HepG2 (cell line): ENCODE measurements around the gene VAV2. TPM values are rescaled to one million over a fixed set of nuclear protein-coding genes. Genes with fewer than 3 reads are reported as not detected.

ENCODE experiments used
- ATAC-seq: fragments of 200-7000 bp; cut with Tn5 transposase; 3 replicates; pipeline ENCODE4 v1.9.1; 2020; ENCODE audit warnings: mild to moderate bottlenecking, moderate library complexity
- BruUV-seq: library from RNA; stranded (reverse); fragments of 400-500 nt; replicated peaks from 2 replicates; lab custom pipeline; 2021; lab: Mats Ljungman, UMichigan
- CTCF ChIA-PET: fragments of 300-600 bp; formaldehyde crosslinking; extraction: SDS; loops from one replicate; lab custom pipeline; 2021; ENCODE audit warnings: low total read pairs, inconsistent platforms, low intra/inter-chr PET ratio; lab: Yijun Ruan, JAX
- POLR2A ChIA-PET: fragments of 350-600 bp; sonication (Branson Sonifier 250); formaldehyde crosslinking; loops from one replicate; lab custom pipeline; 2020; ENCODE audit warnings: antibody characterized with exemption, inconsistent platforms; lab: Yijun Ruan, JAX
- DNase-seq: peaks from one replicate; pipeline ENCODE4 v3.0.0-alpha.2; 2015; ENCODE audit warnings: low spot score
- FAIRE-seq: peaks from 3 replicates; lab custom pipeline; 2011; peaks lifted over from hg19 to GRCh38; lab: Jason Lieb, UNC
- H2AFZ ChIP-seq: one replicate; pipeline ENCODE4 v1.6.1; 2011; ENCODE audit warnings: low read length, inconsistent platforms
- H3K27ac ChIP-seq: fragments of 300-600 bp; 3 replicates; pipeline ENCODE4 v1.8.0; 2011; ENCODE audit warnings: mixed run types, mild to moderate bottlenecking, mixed read lengths, low read length, inconsistent platforms; ENCODE audit not compliant: insufficient read depth; ENCODE audit errors: extremely low read length
- H3K27me3 ChIP-seq, 2 experiments: fragments of 200-600 bp in 1 of 2; 2 replicates in 1 of 2; 3 replicates in 1 of 2; pipeline versions ENCODE4 v1.6.0 to v1.8.0; 2011; ENCODE audit warnings: low read length in 2 of 2, mild to moderate bottlenecking in 2 of 2, moderate library complexity in 2 of 2, inconsistent platforms in 1 of 2; ENCODE audit not compliant: insufficient read depth in 2 of 2, control insufficient read depth in 1 of 2
- H3K36me3 ChIP-seq, 2 experiments: fragments of 200-600 bp in 1 of 2; replicated peaks in 1 of 2; 2 replicates in 1 of 2; 3 replicates in 1 of 2; pipeline versions ENCODE4 v1.5.1 to v1.8.0; 2011; ENCODE audit warnings: low read length in 2 of 2, inconsistent platforms in 1 of 2; ENCODE audit not compliant: insufficient read depth in 2 of 2, control insufficient read depth in 1 of 2
- H3K4me1 ChIP-seq: 2 replicates; pipeline ENCODE4 v1.5.1; 2012; ENCODE audit warnings: low read length, inconsistent platforms; ENCODE audit not compliant: insufficient read depth
- H3K4me2 ChIP-seq: 2 replicates; pipeline ENCODE4 v1.6.0; 2011; ENCODE audit warnings: low read depth, low read length, inconsistent platforms
- H3K4me3 ChIP-seq, 3 experiments: fragments of 200-600 bp in 1 of 3; sonication (generic), shearing (Covaris generic) in 1 of 3; replicated peaks in 1 of 3; 2 replicates each; pipeline ENCODE4 v1.5.1; 2011 to 2016; ENCODE audit warnings: low read length in 3 of 3, inconsistent platforms in 2 of 3, low read depth in 2 of 3, mild to moderate bottlenecking in 2 of 3, control low read depth in 1 of 3, mixed read lengths in 1 of 3; ENCODE audit not compliant: insufficient read depth in 1 of 3
- H3K79me2 ChIP-seq: one replicate; pipeline ENCODE4 v1.6.1; 2011; ENCODE audit warnings: low read length, inconsistent platforms; ENCODE audit not compliant: insufficient read depth
- H3K9ac ChIP-seq: 2 replicates; pipeline ENCODE4 v1.6.0; 2011; ENCODE audit warnings: mild to moderate bottlenecking, low read depth, low read length, inconsistent platforms; ENCODE audit not compliant: insufficient read depth
- H3K9me3 ChIP-seq: 2 replicates; pipeline ENCODE4 v1.5.1; 2012; ENCODE audit warnings: mild to moderate bottlenecking, low read length
- H4K20me1 ChIP-seq: 2 replicates; pipeline ENCODE4 v1.6.0; 2011; ENCODE audit warnings: inconsistent platforms, mild to moderate bottlenecking, low read length, moderate library complexity; ENCODE audit not compliant: insufficient read depth
- BCL3 ChIP-seq: sonication (generic); formaldehyde crosslinking; IDR thresholded peaks from 2 replicates; pipeline ENCODE4 v1.5.1; 2020; ENCODE audit warnings: mild to moderate bottlenecking, missing genetic modification reagents, moderate library complexity
- BORCS8-MEF2B ChIP-seq: sonication (generic); formaldehyde crosslinking; IDR thresholded peaks from 2 replicates; pipeline ENCODE4 v1.8.0; 2022; ENCODE audit warnings: mild to moderate bottlenecking, missing genetic modification reagents
- BRD4 ChIP-seq: sonication (generic); formaldehyde crosslinking; IDR thresholded peaks from 2 replicates; pipeline ENCODE4 v1.4.0; 2020; ENCODE audit warnings: missing genetic modification reagents
- FOXA1 ChIP-seq, 2 experiments: fragments of 450-650 bp in 1 of 2; sonication (generic) in 1 of 2; formaldehyde crosslinking in 1 of 2; IDR thresholded peaks; 2 replicates each; pipeline versions ENCODE4 v1.4.0 to v1.6.1; 2016 to 2020; ENCODE audit warnings: missing genetic modification reagents in 1 of 2
- MAZ ChIP-seq, 2 experiments: sonication (generic) in 1 of 2; formaldehyde crosslinking in 1 of 2; IDR thresholded peaks; 2 replicates each; pipeline versions ENCODE4 v1.5.0 to v1.6.1; 2012 to 2020; ENCODE audit warnings: low read depth in 2 of 2, mild to moderate bottlenecking in 2 of 2, borderline replicate concordance in 1 of 2, improper control_type of control experiment in 1 of 2, low read length in 1 of 2, missing genetic modification reagents in 1 of 2, moderate library complexity in 1 of 2
- POLR2A ChIP-seq, 2 experiments: IDR thresholded peaks; 2 replicates each; pipeline ENCODE4 v1.6.1; 2011; ENCODE audit warnings: low read depth in 2 of 2, low read length in 2 of 2, mild to moderate bottlenecking in 1 of 2, moderate library complexity in 1 of 2; ENCODE audit not compliant: insufficient read depth in 1 of 2
- PRMT3 ChIP-seq: sonication (generic); formaldehyde crosslinking; IDR thresholded peaks from 2 replicates; pipeline ENCODE4 v1.8.1; 2022; ENCODE audit warnings: low read depth, mild to moderate bottlenecking, moderate library complexity, missing genetic modification reagents, borderline replicate concordance
- RBM22 ChIP-seq: fragments of 200-400 bp; formaldehyde crosslinking; optimal IDR thresholded peaks from 2 replicates; pipeline ENCODE3; 2017; ENCODE audit warnings: mild to moderate bottlenecking, low read length, moderate library complexity
- ZNF121 ChIP-seq: sonication (generic); formaldehyde crosslinking; IDR thresholded peaks from 2 replicates; pipeline ENCODE4 v1.5.0; 2020; ENCODE audit warnings: mild to moderate bottlenecking, missing genetic modification reagents
- ZNF354B ChIP-seq: sonication (generic); formaldehyde crosslinking; IDR thresholded peaks from 2 replicates; pipeline ENCODE4 v1.8.0; 2022; ENCODE audit warnings: mild to moderate bottlenecking, missing genetic modification reagents
- whole genome bisulfite sequencing: methylation state at CpG from one replicate; pipeline ENCODE4 v1.1.6; 2017; ENCODE audit warnings: low lambda C conversion rate; 5-methylcytosine and 5-hydroxymethylcytosine counted together
- in situ Hi-C: cut with HindIII; loops from 2 replicates; pipeline ENCODE4 v1.10.0; 2017; ENCODE audit warnings: low pct_unique_long_range_greater_than_20kb; ENCODE audit not compliant: extremely low pct_ligation_motif_present
- intact Hi-C: fragments of 100-400 bp; cut with micrococcal nuclease; formaldehyde crosslinking; loops from one replicate; pipeline ENCODE4 v1.10.0; 2022; ENCODE audit not compliant: unreplicated experiment
- polyA plus RNA-seq, 8 experiments: library from polyadenylated mRNA; depleted of rRNA in 3 of 8; stranded (reverse) in 7 of 8; unstranded in 1 of 8; fragments of >200 nt; fragmentation: Illumina TruSeq in 4 of 8; extraction: Trizol in 4 of 8; gene quantifications; 2 replicates each; pipeline versions ENCODE4 v1.2.1 to v1.2.3, GENCODE V29; 2011 to 2016; ENCODE audit warnings: low read depth in 4 of 8, missing spikeins in 1 of 8, mixed read lengths in 1 of 8; ENCODE audit not compliant: insufficient read depth in 1 of 8
- total RNA-seq, 5 experiments: library from RNA; depleted of rRNA; stranded (reverse); fragments of >200 nt; fragmentation: Illumina TruSeq; extraction: Trizol; gene quantifications; 2 replicates each; pipeline ENCODE4 v1.2.3, GENCODE V29; 2016; ENCODE audit warnings: low read depth in 1 of 5
- TF ChIP-seq, protein P1 (sequence below): sonication (generic); formaldehyde crosslinking; IDR thresholded peaks from 2 replicates; pipeline ENCODE4 v1.5.0; 2020; ENCODE audit warnings: mild to moderate bottlenecking, missing genetic modification reagents
- TF ChIP-seq, protein P2 (sequence below): sonication (generic); formaldehyde crosslinking; IDR thresholded peaks from 2 replicates; pipeline ENCODE4 v1.9.0; 2022; ENCODE audit warnings: missing genetic modification reagents, mild to moderate bottlenecking, borderline replicate concordance

VAV2 gene
- total and polyA plus RNA-seq, 2 of the 13 experiments (the other 11 are each of a cell fraction or from before 2014, with no cell fraction given), result 22.5 to 22.9 TPM

- H3K4me2 ChIP-seq, result no peak overlapping the region
- BruUV-seq, result no TSS peak
- in situ Hi-C loops, result no loop called here
- peaks cover 38% of the 10 kb centered on the region; the same call in 1 of the 2 replicates for H4K20me1 ChIP-seq
- no peak for ATAC-seq
- H3K79me2 ChIP-seq, result no peaks in the 10 kb centered on the region
- H3K4me3 ChIP-seq, result no peak overlapping the region
- 94% methylated on average over 19 of the region's 19 CpGs for WGBS
- no peaks in the 10 kb centered on the region for H3K27me3 ChIP-seq
- 0 out of 4 replicates have a peak, but pooled peaks of 1 of the 2 experiments have one; percentile 24 for TF ChIP-seq POLR2A (IDR thresholded peaks at IDR 0.05; ENCODE audit: insufficient read depth in 1 of 2, low read depth in 2 of 2, low read length in 2 of 2)
- no peak for TF ChIP-seq BORCS8-MEF2B (CRISPR knock-in tag)
- TF ChIP-seq RBM22, result peak; percentile 49
- TF ChIP-seq MAZ (IDR thresholded peaks at IDR 0.05; ENCODE audit: borderline replicate concordance, low read depth, low read length), result no peak
- no peak for TF ChIP-seq MAZ (CRISPR knock-in tag; IDR thresholded peaks at IDR 0.05; ENCODE audit: low read depth)
- TF ChIP-seq, all 625 proteins: peak for 2
- no peak overlapping the region for H3K27ac ChIP-seq
- no peak overlapping the region for H3K9ac ChIP-seq
- intact Hi-C loops, result no loop called here
- POLR2A ChIA-PET, result interaction anchor here (0.8 kb wide), 1 partner anchor 74 kb away, joined by 3 read pairs; no protein-coding TSS in a partner anchor
- FAIRE-seq (no peak), DNase-seq (no peak)
- H3K4me1 ChIP-seq, result peaks cover 19% of the 10 kb centered on the region
- no peak overlapping the region for H2AFZ ChIP-seq
- peaks cover 4 to 9% of the 10 kb centered on the region in 2 experiments; a peak in 4 of 5 replicates for H3K36me3 ChIP-seq
- H3K9me3 ChIP-seq, result no peaks in the 10 kb centered on the region
- CTCF ChIA-PET, result no interaction called here
Observed at GRCh38 chr9:133843751-133844397, 148.2 kb downstream of the VAV2 start.

GRCh38 chr9:133843250-133843649 is 148.9 kb downstream of the VAV2 start:
- FAIRE-seq (no peak), ATAC-seq (no peak), DNase-seq (no peak)
- intact Hi-C loops, result no loop called here
- in situ Hi-C loops, result no loop called here
- no peak overlapping the region for H3K27ac ChIP-seq
- H3K27me3 ChIP-seq, result no peaks in the 10 kb centered on the region
- H3K9me3 ChIP-seq, result no peaks in the 10 kb centered on the region
- ChIA-PET CTCF (no interaction called here), POLR2A (no interaction called here)
- peaks cover 19% of the 10 kb centered on the region for H3K4me1 ChIP-seq
- H3K4me3 ChIP-seq, result no peak overlapping the region
- H2AFZ ChIP-seq, result no peak overlapping the region
- H3K79me2 ChIP-seq, result no peaks in the 10 kb centered on the region
- no TSS peak for BruUV-seq
- H3K9ac ChIP-seq, result no peak overlapping the region
- 100% methylated on average over 5 of the region's 5 CpGs for WGBS
- H4K20me1 ChIP-seq, result peaks cover 38% of the 10 kb centered on the region; the same call in 1 of the 2 replicates
- no peak overlapping the region for H3K4me2 ChIP-seq
- peaks cover 0 to 6% of the 10 kb centered on the region in 2 experiments; a peak in 2 of 5 replicates for H3K36me3 ChIP-seq
- TF ChIP-seq ZNF354B, result no peak
- no peak for TF ChIP-seq BRD4
- TF ChIP-seq FOXA1 (IDR thresholded peaks at IDR 0.05), result no peak
- TF ChIP-seq FOXA1 (CRISPR knock-in tag; IDR thresholded peaks at IDR 0.05), result no peak
- TF ChIP-seq BCL3 (CRISPR knock-in tag), result no peak
- TF ChIP-seq ZNF121 (CRISPR knock-in tag), result peak; percentile 94
- TF ChIP-seq, protein P1, sequence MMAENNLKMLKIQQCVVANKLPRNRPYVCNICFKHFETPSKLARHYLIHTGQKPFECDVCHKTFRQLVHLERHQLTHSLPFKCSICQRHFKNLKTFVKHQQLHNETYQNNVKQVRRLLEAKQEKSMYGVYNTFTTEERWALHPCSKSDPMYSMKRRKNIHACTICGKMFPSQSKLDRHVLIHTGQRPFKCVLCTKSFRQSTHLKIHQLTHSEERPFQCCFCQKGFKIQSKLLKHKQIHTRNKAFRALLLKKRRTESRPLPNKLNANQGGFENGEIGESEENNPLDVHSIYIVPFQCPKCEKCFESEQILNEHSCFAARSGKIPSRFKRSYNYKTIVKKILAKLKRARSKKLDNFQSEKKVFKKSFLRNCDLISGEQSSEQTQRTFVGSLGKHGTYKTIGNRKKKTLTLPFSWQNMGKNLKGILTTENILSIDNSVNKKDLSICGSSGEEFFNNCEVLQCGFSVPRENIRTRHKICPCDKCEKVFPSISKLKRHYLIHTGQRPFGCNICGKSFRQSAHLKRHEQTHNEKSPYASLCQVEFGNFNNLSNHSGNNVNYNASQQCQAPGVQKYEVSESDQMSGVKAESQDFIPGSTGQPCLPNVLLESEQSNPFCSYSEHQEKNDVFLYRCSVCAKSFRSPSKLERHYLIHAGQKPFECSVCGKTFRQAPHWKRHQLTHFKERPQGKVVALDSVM (CRISPR knock-in tag), result 0 out of 2 replicates have a peak, but pooled peaks have one; percentile 39
- no peak for TF ChIP-seq PRMT3 (CRISPR knock-in tag)
- TF ChIP-seq, protein P2, sequence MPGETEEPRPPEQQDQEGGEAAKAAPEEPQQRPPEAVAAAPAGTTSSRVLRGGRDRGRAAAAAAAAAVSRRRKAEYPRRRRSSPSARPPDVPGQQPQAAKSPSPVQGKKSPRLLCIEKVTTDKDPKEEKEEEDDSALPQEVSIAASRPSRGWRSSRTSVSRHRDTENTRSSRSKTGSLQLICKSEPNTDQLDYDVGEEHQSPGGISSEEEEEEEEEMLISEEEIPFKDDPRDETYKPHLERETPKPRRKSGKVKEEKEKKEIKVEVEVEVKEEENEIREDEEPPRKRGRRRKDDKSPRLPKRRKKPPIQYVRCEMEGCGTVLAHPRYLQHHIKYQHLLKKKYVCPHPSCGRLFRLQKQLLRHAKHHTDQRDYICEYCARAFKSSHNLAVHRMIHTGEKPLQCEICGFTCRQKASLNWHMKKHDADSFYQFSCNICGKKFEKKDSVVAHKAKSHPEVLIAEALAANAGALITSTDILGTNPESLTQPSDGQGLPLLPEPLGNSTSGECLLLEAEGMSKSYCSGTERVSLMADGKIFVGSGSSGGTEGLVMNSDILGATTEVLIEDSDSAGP (CRISPR knock-in tag), result no peak
